ENCODE measurements around the gene MIGA2. TPM values are rescaled to one million over a fixed set of nuclear protein-coding genes. Genes with fewer than 3 reads are reported as not detected.

MIGA2 gene
- total and polyA plus RNA-seq, 4 donors: 8.5 to 32.3 (median 25.0) TPM

DNA sequence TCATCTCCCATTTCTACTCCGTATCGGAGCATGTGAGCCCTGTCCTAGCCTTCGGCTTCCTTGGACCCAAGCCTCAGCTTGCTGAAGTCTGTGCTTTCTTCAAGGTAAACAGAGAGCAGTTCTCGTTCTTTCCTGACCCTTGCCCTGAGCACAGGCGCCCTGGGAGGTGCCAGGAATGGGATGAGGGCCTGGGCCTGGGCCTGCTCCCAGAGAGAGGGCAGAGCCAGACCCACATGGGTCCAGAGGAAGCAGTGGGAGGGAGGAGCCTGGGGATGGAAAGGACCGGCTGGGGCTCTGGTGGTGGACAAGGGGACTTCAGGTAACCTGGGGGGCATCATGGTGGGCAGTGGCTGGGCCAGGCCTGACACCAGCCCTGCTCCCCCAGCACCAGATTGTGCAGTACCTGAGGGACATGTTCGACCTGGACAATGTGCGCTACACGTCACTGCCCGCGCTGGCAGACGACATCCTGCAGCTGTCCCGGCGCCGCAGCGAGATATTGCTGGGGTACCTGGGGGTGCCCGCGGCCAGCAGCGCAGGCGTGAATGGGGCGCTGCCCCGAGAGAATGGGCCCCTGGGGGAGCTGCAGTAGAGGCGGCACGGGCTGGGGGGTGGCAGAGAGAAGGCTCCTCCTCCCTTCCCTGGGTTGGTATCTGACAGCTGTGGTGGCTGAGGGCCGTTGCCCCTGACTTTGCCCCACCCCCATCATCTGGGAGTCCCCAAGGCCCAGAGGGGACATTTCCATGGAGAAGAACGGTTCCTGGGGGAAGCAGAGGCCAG lies 33.6 kb downstream of the MIGA2 start:
- DNase-seq (no peak), ATAC-seq (ENCODE audit: low FRiP score) (no peak)
- Histone ChIP-seq H3K27me3 (ENCODE audit: control insufficient read depth in 1 of 2, insufficient read depth in 2 of 2, low read length in 1 of 2) (no peaks in the 10 kb centered on the region), H3K27ac (ENCODE audit: low read depth in 1 of 2, low read length in 2 of 2) (no peak overlapping the region), H3K9me3 (ENCODE audit: control insufficient read depth, low read length) (no peaks in the 10 kb centered on the region), H3K4me3 (ENCODE audit: low read length in 2 of 2) (no peak overlapping the region), H3K36me3 (ENCODE audit: control insufficient read depth in 1 of 2, insufficient read depth in 2 of 2, low read length in 1 of 2) (no peaks in the 10 kb centered on the region), H3K4me1 (ENCODE audit: control insufficient read depth in 1 of 2, insufficient read depth in 2 of 2, low read length in 2 of 2) (no peaks in the 10 kb centered on the region)
- intact Hi-C loops (cut with DNase I): no loop called here
- 83 to 88% methylated on average over 26 of the region's 26 CpGs for WGBS, 2 donors

DNA sequence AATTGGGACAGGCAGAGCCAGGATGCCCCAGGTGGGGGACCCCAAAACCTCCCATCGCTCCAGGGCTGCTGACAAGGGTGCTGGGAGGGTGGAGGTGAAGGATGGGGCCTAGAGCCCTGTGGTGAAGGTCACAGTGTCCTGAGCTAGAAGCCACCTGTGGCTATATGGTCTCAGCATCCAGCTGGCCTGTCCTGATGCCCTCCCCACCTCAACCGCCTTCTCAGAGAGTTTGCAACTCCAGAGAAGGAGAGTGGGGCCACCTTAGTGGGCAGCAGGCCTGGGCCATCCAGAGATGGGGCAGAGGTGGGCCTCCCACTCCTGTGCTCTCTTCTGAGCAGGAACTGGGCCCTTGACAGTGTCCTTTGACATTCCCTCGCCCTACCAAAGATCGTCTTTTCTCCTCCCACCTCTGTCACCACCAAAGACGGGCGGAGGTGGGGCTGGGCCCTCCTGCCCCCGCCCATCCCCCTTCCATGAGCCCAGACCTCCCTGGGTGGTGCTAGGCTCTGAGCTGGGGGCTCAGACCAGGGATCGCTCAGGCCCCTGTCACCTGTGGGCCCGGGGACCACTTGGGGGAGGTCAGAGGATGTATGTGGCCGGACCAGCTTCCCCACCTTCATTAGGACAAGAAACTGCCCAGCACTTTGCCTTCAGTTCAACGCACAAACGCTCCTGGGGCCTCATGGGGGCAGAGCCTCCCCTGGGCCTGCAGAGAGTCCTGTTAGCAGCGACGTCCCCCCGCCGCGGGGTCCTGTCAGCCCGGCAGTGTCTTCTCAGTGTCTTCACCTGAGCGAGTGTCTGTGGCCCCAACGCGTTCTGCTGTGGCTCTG lies 34.5 kb downstream of the MIGA2 start:
- 70 to 74% methylated on average over 21 of the region's 21 CpGs for WGBS, 2 donors
- ATAC-seq (ENCODE audit: low FRiP score) (peak; percentile 30), DNase-seq (no peak)
- Histone ChIP-seq H3K27ac (ENCODE audit: low read depth in 1 of 2, low read length in 2 of 2) (no peak overlapping the region), H3K4me1 (ENCODE audit: control insufficient read depth in 1 of 2, insufficient read depth in 2 of 2, low read length in 2 of 2) (no peaks in the 10 kb centered on the region), H3K4me3 (ENCODE audit: low read length in 2 of 2) (no peak overlapping the region), H3K9me3 (ENCODE audit: control insufficient read depth, low read length) (no peaks in the 10 kb centered on the region), H3K27me3 (ENCODE audit: control insufficient read depth in 1 of 2, insufficient read depth in 2 of 2, low read length in 1 of 2) (no peaks in the 10 kb centered on the region), H3K36me3 (ENCODE audit: control insufficient read depth in 1 of 2, insufficient read depth in 2 of 2, low read length in 1 of 2) (no peaks in the 10 kb centered on the region)
- intact Hi-C loops (cut with DNase I): no loop called here

DNA sequence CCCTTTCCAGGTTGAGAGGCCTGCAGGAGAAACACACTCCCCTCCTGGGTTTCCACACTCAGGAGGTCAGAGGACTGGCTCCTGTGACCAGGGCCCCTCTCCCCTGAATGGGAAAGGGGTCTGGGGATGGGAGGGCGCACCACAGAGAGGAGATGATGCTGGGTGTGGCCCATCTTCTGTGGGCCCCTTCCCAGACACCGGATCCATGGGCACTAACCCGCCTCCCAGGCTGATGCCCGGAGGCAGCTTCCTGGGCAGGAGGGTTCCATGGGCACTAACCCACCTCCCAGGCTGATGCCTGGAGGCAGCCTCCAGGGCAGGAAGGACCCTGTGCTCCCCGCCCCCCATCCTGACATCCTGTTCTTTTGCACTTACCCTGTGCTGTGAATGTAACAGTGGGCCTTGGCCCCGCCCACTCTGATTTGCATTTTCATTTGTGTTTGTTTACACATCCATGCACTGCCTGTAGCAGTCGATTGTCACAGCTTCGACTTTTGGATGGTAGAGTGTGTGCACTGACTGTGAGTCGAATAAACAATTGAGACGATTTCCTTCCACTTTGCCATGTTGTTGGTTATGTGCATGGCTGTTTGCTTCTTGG lies 35.2 kb downstream of the MIGA2 start:
- no peak for DNase-seq
- H3K27ac ChIP-seq (ENCODE audit: low read depth in 1 of 2, low read length in 2 of 2): no peak overlapping the region

DNA sequence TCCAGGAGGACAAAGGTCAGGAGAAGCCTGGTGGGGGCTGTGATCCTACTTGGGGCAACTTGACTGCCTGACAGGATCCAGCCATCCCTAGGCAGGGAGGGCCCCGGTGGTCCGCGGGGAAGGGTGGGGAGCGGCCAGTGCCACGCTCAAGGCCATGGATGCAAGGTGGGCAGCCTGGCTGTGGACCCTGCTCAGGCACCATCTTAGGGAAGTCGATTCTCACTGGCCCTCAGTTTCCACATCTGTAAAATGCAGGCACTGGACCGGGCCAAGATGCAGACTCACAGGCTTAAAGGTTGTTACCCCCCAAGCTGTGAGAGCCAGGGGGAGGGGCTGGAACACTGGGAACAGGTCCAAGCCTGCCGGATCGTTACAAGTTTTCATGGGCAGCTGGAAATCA lies 35.7 kb downstream of the MIGA2 start:
- WGBS, 2 donors: 58 to 59% methylated on average over 9 of the region's 9 CpGs
- Histone ChIP-seq H3K27me3 (ENCODE audit: control insufficient read depth in 1 of 2, insufficient read depth in 2 of 2, low read length in 1 of 2) (no peaks in the 10 kb centered on the region), H3K27ac (ENCODE audit: low read depth in 1 of 2, low read length in 2 of 2) (no peak overlapping the region), H3K9me3 (ENCODE audit: control insufficient read depth, low read length) (no peaks in the 10 kb centered on the region), H3K36me3 (ENCODE audit: control insufficient read depth in 1 of 2, insufficient read depth in 2 of 2, low read length in 1 of 2) (no peaks in the 10 kb centered on the region), H3K4me3 (ENCODE audit: low read length in 2 of 2) (no peak overlapping the region), H3K4me1 (ENCODE audit: control insufficient read depth in 1 of 2, insufficient read depth in 2 of 2, low read length in 2 of 2) (no peaks in the 10 kb centered on the region)
- ATAC-seq (ENCODE audit: low FRiP score) (no peak), DNase-seq (no peak)
- intact Hi-C loops (cut with DNase I): no loop called here

More for the DNA sequence above, 35.2 kb downstream of the MIGA2 start:
- H3K4me1 ChIP-seq (ENCODE audit: control insufficient read depth in 1 of 2, insufficient read depth in 2 of 2, low read length in 2 of 2): no peaks in the 10 kb centered on the region
- WGBS, 2 donors: 70% methylated on average over 10 of the region's 10 CpGs
- H3K9me3 ChIP-seq (ENCODE audit: control insufficient read depth, low read length): no peaks in the 10 kb centered on the region
- no peaks in the 10 kb centered on the region for H3K36me3 ChIP-seq (ENCODE audit: control insufficient read depth in 1 of 2, insufficient read depth in 2 of 2, low read length in 1 of 2)
- no peak for ATAC-seq (ENCODE audit: low FRiP score)
- no peaks in the 10 kb centered on the region for H3K27me3 ChIP-seq (ENCODE audit: control insufficient read depth in 1 of 2, insufficient read depth in 2 of 2, low read length in 1 of 2)
- H3K4me3 ChIP-seq (ENCODE audit: low read length in 2 of 2): no peak overlapping the region
- intact Hi-C loops (cut with DNase I): no loop called here

DNA sequence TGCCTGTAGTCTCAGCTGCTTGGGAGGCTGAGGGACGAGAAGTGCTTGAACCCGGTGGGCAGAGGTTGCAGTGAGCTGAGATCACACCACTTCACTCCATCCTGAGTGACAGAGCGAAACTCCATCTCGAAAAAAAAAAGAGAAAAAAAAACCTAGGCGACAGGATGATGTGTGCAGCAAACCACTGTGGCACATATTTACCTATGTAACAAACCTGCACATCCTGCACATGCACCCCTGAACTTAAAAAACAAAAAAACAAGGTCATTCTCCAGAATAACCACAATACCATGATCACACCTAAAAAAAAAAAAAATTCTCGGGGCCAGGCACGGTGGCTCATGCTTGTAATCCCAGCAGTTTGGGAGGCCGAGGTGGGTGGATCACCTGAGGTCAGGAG lies 37.0 kb downstream of the MIGA2 start:
- no peak overlapping the region for H3K27ac ChIP-seq (ENCODE audit: low read depth in 1 of 2, low read length in 2 of 2)
- intact Hi-C loops (cut with DNase I): no loop called here
- H3K27me3 ChIP-seq (ENCODE audit: control insufficient read depth in 1 of 2, insufficient read depth in 2 of 2, low read length in 1 of 2): no peaks in the 10 kb centered on the region
- no peak overlapping the region for H3K4me3 ChIP-seq (ENCODE audit: low read length in 2 of 2)
- DNase-seq (no peak), ATAC-seq (ENCODE audit: low FRiP score) (no peak)
- H3K36me3 ChIP-seq (ENCODE audit: control insufficient read depth in 1 of 2, insufficient read depth in 2 of 2, low read length in 1 of 2): no peaks in the 10 kb centered on the region
- no peaks in the 10 kb centered on the region for H3K4me1 ChIP-seq (ENCODE audit: control insufficient read depth in 1 of 2, insufficient read depth in 2 of 2, low read length in 2 of 2)
- 87 to 91% methylated on average over 8 of the region's 8 CpGs for whole genome bisulfite sequencing, 2 donors
- no peaks in the 10 kb centered on the region for H3K9me3 ChIP-seq (ENCODE audit: control insufficient read depth, low read length)

DNA sequence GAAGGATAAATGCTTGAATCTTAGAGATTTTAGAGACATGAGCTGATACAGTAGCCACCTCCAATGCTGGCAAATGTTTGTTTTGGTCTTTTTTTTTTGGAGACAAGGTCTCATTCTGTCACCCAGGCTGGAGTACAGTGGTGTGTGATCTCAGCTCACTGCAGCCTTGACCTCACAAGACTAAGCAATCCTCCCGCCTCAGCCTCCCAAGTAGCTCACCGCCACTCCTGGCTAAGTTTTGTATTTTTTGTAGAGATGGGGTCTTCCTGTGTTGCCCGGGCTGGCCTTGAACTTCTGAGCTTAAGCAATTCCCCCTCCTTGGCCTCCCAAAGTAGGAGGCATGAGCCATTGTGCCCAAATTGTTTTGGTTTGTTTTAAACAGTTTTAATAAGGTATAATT lies 37.7 kb downstream of the MIGA2 start:
- ATAC-seq (ENCODE audit: low FRiP score): no peak
- no peak for DNase-seq
- Histone ChIP-seq H3K36me3 (ENCODE audit: control insufficient read depth in 1 of 2, insufficient read depth in 2 of 2, low read length in 1 of 2) (no peaks in the 10 kb centered on the region), H3K4me1 (ENCODE audit: control insufficient read depth in 1 of 2, insufficient read depth in 2 of 2, low read length in 2 of 2) (no peaks in the 10 kb centered on the region), H3K27ac (ENCODE audit: low read depth in 1 of 2, low read length in 2 of 2) (no peak overlapping the region), H3K27me3 (ENCODE audit: control insufficient read depth in 1 of 2, insufficient read depth in 2 of 2, low read length in 1 of 2) (no peaks in the 10 kb centered on the region), H3K4me3 (ENCODE audit: low read length in 2 of 2) (no peak overlapping the region), H3K9me3 (ENCODE audit: control insufficient read depth, low read length) (no peaks in the 10 kb centered on the region)
- WGBS, 2 donors: 82 to 89% methylated on average over 3 of the region's 3 CpGs
- intact Hi-C loops (cut with DNase I): no loop called here

DNA sequence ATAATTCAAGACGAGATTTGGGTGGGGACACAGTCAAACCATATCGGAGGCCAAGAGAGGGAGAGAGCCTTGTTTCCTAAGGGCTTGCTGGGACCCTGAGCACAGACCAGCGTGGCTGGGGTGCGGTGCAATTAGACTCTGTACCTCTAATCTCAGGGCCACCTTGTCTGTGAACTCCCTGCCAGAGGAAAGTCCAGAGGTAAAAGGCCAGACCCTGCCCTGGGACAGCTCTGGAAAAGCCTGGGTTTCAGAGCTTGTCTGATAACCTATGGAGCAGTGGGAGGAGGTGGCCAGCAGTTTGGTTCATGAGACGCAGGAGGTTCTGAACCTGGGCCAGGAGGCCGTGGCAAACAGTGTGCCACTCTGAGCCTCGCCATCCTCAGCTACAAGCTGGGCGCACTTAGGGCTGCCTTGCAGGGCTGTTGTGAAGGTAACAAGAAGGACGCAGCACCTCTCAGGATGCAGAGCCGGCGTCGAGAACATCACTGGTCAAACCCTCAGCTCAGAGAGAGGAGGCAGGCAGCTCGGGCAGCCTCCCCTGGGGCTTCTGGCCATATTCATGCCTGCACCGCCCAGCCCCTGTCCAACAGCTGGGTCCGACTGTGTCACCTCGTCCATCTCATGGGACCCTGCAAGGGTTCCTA lies 39.7 kb downstream of the MIGA2 start:
- intact Hi-C loops (cut with DNase I): no loop called here

DNA sequence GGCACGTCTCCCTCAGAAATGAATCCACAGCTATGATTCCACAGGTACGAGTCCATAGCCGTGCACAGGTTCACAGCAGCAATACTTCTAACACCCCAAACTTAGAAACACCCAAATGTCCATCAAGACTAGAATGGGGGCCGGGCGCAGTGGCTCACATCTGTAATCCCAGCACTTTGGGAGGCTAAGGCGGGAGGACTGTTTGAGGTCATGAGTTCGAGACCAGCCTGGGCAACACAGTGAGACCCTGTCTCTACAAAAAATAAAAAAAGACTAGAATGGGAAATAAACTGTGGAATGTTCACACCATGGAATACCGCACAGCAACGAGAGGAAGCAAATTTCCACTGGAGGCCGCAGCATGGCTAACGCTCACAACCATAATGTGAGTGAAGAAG lies 40.2 kb downstream of the MIGA2 start:
- ATAC-seq (ENCODE audit: low FRiP score) (no peak), DNase-seq (no peak)
- Histone ChIP-seq H3K27me3 (ENCODE audit: control insufficient read depth in 1 of 2, insufficient read depth in 2 of 2, low read length in 1 of 2) (no peaks in the 10 kb centered on the region), H3K4me1 (ENCODE audit: control insufficient read depth in 1 of 2, insufficient read depth in 2 of 2, low read length in 2 of 2) (no peaks in the 10 kb centered on the region), H3K27ac (ENCODE audit: low read depth in 1 of 2, low read length in 2 of 2) (no peak overlapping the region), H3K36me3 (ENCODE audit: control insufficient read depth in 1 of 2, insufficient read depth in 2 of 2, low read length in 1 of 2) (no peaks in the 10 kb centered on the region), H3K4me3 (ENCODE audit: low read length in 2 of 2) (no peak overlapping the region), H3K9me3 (ENCODE audit: control insufficient read depth, low read length) (no peaks in the 10 kb centered on the region)
- WGBS, 2 donors: 90 to 91% methylated on average over 11 of the region's 11 CpGs
- intact Hi-C loops (cut with DNase I): no loop called here

More for the DNA sequence above, 39.7 kb downstream of the MIGA2 start:
- H3K27ac ChIP-seq (ENCODE audit: low read depth in 1 of 2, low read length in 2 of 2): no peak overlapping the region
- no peaks in the 10 kb centered on the region for H3K36me3 ChIP-seq (ENCODE audit: control insufficient read depth in 1 of 2, insufficient read depth in 2 of 2, low read length in 1 of 2)
- no peaks in the 10 kb centered on the region for H3K27me3 ChIP-seq (ENCODE audit: control insufficient read depth in 1 of 2, insufficient read depth in 2 of 2, low read length in 1 of 2)
- ATAC-seq (ENCODE audit: low FRiP score) (no peak), DNase-seq (no peak)
- no peaks in the 10 kb centered on the region for H3K4me1 ChIP-seq (ENCODE audit: control insufficient read depth in 1 of 2, insufficient read depth in 2 of 2, low read length in 2 of 2)
- no peak overlapping the region for H3K4me3 ChIP-seq (ENCODE audit: low read length in 2 of 2)
- 83 to 86% methylated on average over 16 of the region's 16 CpGs for WGBS, 2 donors
- no peaks in the 10 kb centered on the region for H3K9me3 ChIP-seq (ENCODE audit: control insufficient read depth, low read length)
